ENCODE results near the gene CNPY3.

The CNPY3 gene

DNA sequence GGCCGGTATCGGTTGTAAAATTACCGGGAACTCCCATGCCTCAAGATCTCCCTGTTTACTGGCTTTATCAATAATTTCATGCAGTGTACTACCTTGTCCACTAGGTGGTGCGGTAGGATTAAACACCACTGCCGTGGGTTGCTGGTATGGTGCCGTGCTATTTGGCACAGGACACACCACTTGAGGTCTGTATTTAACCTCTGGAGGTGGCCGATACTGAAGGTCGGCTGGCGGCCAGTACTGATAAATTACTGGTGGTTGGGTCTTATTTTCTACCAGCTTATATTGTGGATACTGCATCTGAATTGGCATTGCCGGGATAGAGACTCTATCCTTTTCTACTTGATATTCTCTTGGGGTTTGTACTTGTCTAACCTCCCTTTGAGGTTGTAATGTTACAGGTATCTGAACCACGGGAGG lies 27.7 kb upstream of the CNPY3 start:
- POLR2A ChIA-PET = interaction anchor here (1.3 kb wide), 1 partner anchor 11 kb away, joined by 5 read pairs; a partner anchor contains a TSS
- Histone ChIP-seq H3K36me3 (ENCODE audit: control insufficient read depth in 2 of 2, insufficient read depth in 1 of 2, low read length in 2 of 2) (no peaks in the 10 kb centered on the region), H3K4me1 (ENCODE audit: control insufficient read depth, insufficient read depth, low read length) (no peaks in the 10 kb centered on the region; the same call in 1 of the 2 replicates), H3K9me3 (ENCODE audit: control insufficient read depth, insufficient read depth, low read depth, low read length) (no peaks in the 10 kb centered on the region), H3K27ac (ENCODE audit: extremely low read depth, low read depth, low read length) (no peak overlapping the region), H3K4me3 (ENCODE audit: low read depth, low read length) (no peak overlapping the region)
- CTCF ChIA-PET = interaction anchor here (0.6 to 3.4 kb wide), 62 partner anchors 10 to 606 kb away, joined by 3 to 44 read pairs (median 4); partner anchors contain the start of genes CNPY3, GNMT, PEX6 and RPL7L1
- TF ChIP-seq ZNF223 (tag by site-specific recombination; IDR thresholded peaks at IDR 0.05) (0 out of 2 replicates have a peak, but pooled peaks have one; percentile 61), PRDM10 (tag by site-specific recombination; IDR thresholded peaks at IDR 0.05) (peak; percentile 23; the same call in 1 of the 2 replicates), ZNF19 (tag by site-specific recombination; IDR thresholded peaks at IDR 0.05; ENCODE audit: low read depth) (no peak), ZNF350 (tag by site-specific recombination; IDR thresholded peaks at IDR 0.05) (no peak), GLI4 (tag by site-specific recombination; IDR thresholded peaks at IDR 0.05) (no peak), ZNF10 (tag by site-specific recombination; IDR thresholded peaks at IDR 0.05) (peak; percentile 71; the same call in 1 of the 2 replicates), ZSCAN30 (tag by site-specific recombination; IDR thresholded peaks at IDR 0.05) (0 out of 2 replicates have a peak, but pooled peaks have one; percentile 54), ZNF529 (tag by site-specific recombination; IDR thresholded peaks at IDR 0.05; ENCODE audit: insufficient replicate concordance) (no peak), TRIM28 (IDR thresholded peaks at IDR 0.05; ENCODE audit: borderline replicate concordance, low read length) (no peak), ZNF335 (tag by site-specific recombination; conservative IDR thresholded peaks at IDR 0.05) (peak; percentile 37; the same call in 1 of the 2 replicates), SP7 (tag by site-specific recombination; IDR thresholded peaks at IDR 0.05) (0 out of 2 replicates have a peak, but pooled peaks have one; percentile 19), ZNF24 (tag by site-specific recombination; IDR thresholded peaks at IDR 0.05) (no peak), ZNF654 (tag by site-specific recombination; IDR thresholded peaks at IDR 0.05; ENCODE audit: low read depth) (peak; percentile 99), ZNF391 (tag by site-specific recombination; IDR thresholded peaks at IDR 0.05; ENCODE audit: borderline replicate concordance, low read depth) (peak; percentile 15; the same call in 1 of the 2 replicates), KLF9 (tag by site-specific recombination; IDR thresholded peaks at IDR 0.05; ENCODE audit: low read depth) (no peak), ZEB2 (tag by site-specific recombination; IDR thresholded peaks at IDR 0.05) (peak; percentile 57), ZNF518A (tag by site-specific recombination; conservative IDR thresholded peaks at IDR 0.05; ENCODE audit: low read depth) (no peak), ZNF544 (tag by site-specific recombination; IDR thresholded peaks at IDR 0.05) (no peak), ZNF701 (tag by site-specific recombination; IDR thresholded peaks at IDR 0.05) (no peak), KLF10 (tag by site-specific recombination; IDR thresholded peaks at IDR 0.05) (0 out of 2 replicates have a peak, but pooled peaks have one; percentile 38), ZNF2 (tag by site-specific recombination; IDR thresholded peaks at IDR 0.05) (peak; percentile 81; the same call in 1 of the 2 replicates), KLF8 (tag by site-specific recombination; IDR thresholded peaks at IDR 0.05) (no peak), ZNF660 (tag by site-specific recombination; IDR thresholded peaks at IDR 0.05) (peak; percentile 69), CTCF (tag by site-specific recombination; IDR thresholded peaks at IDR 0.05) (peak; percentile 85)
- TF ChIP-seq, protein P1, sequence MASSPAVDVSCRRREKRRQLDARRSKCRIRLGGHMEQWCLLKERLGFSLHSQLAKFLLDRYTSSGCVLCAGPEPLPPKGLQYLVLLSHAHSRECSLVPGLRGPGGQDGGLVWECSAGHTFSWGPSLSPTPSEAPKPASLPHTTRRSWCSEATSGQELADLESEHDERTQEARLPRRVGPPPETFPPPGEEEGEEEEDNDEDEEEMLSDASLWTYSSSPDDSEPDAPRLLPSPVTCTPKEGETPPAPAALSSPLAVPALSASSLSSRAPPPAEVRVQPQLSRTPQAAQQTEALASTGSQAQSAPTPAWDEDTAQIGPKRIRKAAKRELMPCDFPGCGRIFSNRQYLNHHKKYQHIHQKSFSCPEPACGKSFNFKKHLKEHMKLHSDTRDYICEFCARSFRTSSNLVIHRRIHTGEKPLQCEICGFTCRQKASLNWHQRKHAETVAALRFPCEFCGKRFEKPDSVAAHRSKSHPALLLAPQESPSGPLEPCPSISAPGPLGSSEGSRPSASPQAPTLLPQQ (tag by site-specific recombination; IDR thresholded peaks at IDR 0.05) = peak; percentile 36; the same call in 1 of the 2 replicates
- TF ChIP-seq, protein P2, sequence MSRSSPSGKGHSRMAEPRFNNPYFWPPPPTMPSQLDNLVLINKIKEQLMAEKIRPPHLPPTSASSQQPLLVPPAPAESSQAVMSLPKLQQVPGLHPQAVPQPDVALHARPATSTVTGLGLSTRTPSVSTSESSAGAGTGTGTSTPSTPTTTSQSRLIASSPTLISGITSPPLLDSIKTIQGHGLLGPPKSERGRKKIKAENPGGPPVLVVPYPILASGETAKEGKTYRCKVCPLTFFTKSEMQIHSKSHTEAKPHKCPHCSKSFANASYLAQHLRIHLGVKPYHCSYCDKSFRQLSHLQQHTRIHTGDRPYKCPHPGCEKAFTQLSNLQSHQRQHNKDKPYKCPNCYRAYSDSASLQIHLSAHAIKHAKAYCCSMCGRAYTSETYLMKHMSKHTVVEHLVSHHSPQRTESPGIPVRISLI (tag by site-specific recombination; IDR thresholded peaks at IDR 0.05) = no peak
